GM12878 (cell line): ENCODE measurements around the gene HOXC12. TPM values are rescaled to one million over a fixed set of nuclear protein-coding genes. Genes with fewer than 3 reads are reported as not detected.

Experiments used
- ATAC-seq: fragments of 200-7000 bp; cut with Tn5 transposase; 3 replicates; pipeline ENCODE4 v1.9.1; 2020; ENCODE audit warnings: mild to moderate bottlenecking, moderate library complexity
- BruUV-seq: library from RNA; stranded (reverse); fragments of 400-500 nt; replicated peaks from 2 replicates; lab custom pipeline; 2021; lab: Mats Ljungman, UMichigan
- CTCF ChIA-PET: fragments of 300-600 bp; sonication (Branson Sonifier 250); formaldehyde crosslinking; extraction: SDS; loops from one replicate; lab custom pipeline; 2021; ENCODE audit warnings: inconsistent platforms; lab: Yijun Ruan, JAX
- POLR2A ChIA-PET: fragments of 350-600 bp; formaldehyde crosslinking; extraction: SDS; loops from one replicate; lab custom pipeline; 2021; ENCODE audit warnings: inconsistent platforms; lab: Charles Lee
- RAD21 ChIA-PET: fragments of 300-600 bp; sonication (Branson Sonifier 250); formaldehyde crosslinking; loops from one replicate; lab custom pipeline; 2023; ENCODE audit warnings: antibody characterized with exemption; ENCODE audit not compliant: unreplicated experiment; lab: Charles Lee
- SMC1A ChIA-PET: fragments of 300-600 bp; sonication (Branson Sonifier 250); formaldehyde crosslinking; loops from one replicate; lab custom pipeline; 2023; ENCODE audit not compliant: unreplicated experiment, uncharacterized antibody; lab: Charles Lee
- DNase-seq: peaks from one replicate; pipeline ENCODE4 v3.0.0-alpha.2; 2011; ENCODE audit warnings: low read depth, low spot score
- FAIRE-seq: peaks from 3 replicates; lab custom pipeline; 2011; peaks lifted over from hg19 to GRCh38; lab: Jason Lieb, UNC
- H2AFZ ChIP-seq: 2 replicates; pipeline ENCODE4 v1.6.0; 2011; ENCODE audit warnings: low read depth, low read length, control low read depth; ENCODE audit not compliant: control insufficient read depth
- H3K27ac ChIP-seq: 2 replicates; pipeline ENCODE4 v1.5.1; 2011; ENCODE audit warnings: control low read depth; ENCODE audit not compliant: control insufficient read depth, insufficient read depth
- H3K27me3 ChIP-seq, 2 experiments: replicated peaks in 1 of 2; 2 replicates each; pipeline versions ENCODE4 v1.6.0 to v1.6.1; 2011; ENCODE audit warnings: low read length in 1 of 2; ENCODE audit not compliant: control insufficient read depth in 2 of 2, insufficient read depth in 2 of 2
- H3K36me3 ChIP-seq, 2 experiments: 2 replicates each; pipeline ENCODE4 v1.5.1; 2011; ENCODE audit warnings: low read length in 1 of 2; ENCODE audit not compliant: control insufficient read depth in 2 of 2, insufficient read depth in 2 of 2
- H3K4me1 ChIP-seq: 2 replicates; pipeline ENCODE4 v1.6.1; 2011; ENCODE audit warnings: mild to moderate bottlenecking, low read length, moderate library complexity, mixed read lengths; ENCODE audit not compliant: control insufficient read depth, insufficient read depth
- H3K4me2 ChIP-seq: 2 replicates; pipeline ENCODE4 v1.6.0; 2011; ENCODE audit warnings: control low read depth; ENCODE audit not compliant: control insufficient read depth, insufficient read depth
- H3K4me3 ChIP-seq: fragments of 200-600 bp; sonication (generic); 2 replicates; pipeline ENCODE4 v1.5.1; 2016
- H3K79me2 ChIP-seq: 2 replicates; pipeline ENCODE4 v1.6.0; 2011; ENCODE audit warnings: low read length; ENCODE audit not compliant: control insufficient read depth, insufficient read depth
- H3K9ac ChIP-seq: 2 replicates; pipeline ENCODE4 v1.8.0; 2011; ENCODE audit warnings: low read length, control low read depth, mixed read lengths; ENCODE audit not compliant: control insufficient read depth, insufficient read depth
- H3K9me3 ChIP-seq: replicated peaks from 3 replicates; pipeline ENCODE4 v1.5.1; 2011; ENCODE audit warnings: mild to moderate bottlenecking, low read length; ENCODE audit not compliant: control insufficient read depth, insufficient read depth
- H4K20me1 ChIP-seq: 2 replicates; pipeline ENCODE4 v1.6.0; 2011; ENCODE audit not compliant: control insufficient read depth, insufficient read depth
- ATF2 ChIP-seq: IDR thresholded peaks from 2 replicates; pipeline ENCODE4 v1.6.1; 2012; ENCODE audit warnings: low read length, inconsistent platforms
- BHLHE40 ChIP-seq, 2 experiments: fragments of 450-650 bp in 1 of 2; IDR thresholded peaks; 2 replicates each; pipeline ENCODE4 v1.6.1; 2011 to 2017; ENCODE audit warnings: low read depth in 2 of 2, borderline replicate concordance in 1 of 2, improper control_type of control experiment in 1 of 2, low read length in 1 of 2, mild to moderate bottlenecking in 1 of 2
- EP300 ChIP-seq, 2 experiments: fragments of 150-350 bp in 1 of 2; IDR thresholded peaks; 2 replicates each; pipeline ENCODE4 v1.6.1; 2011 to 2012; ENCODE audit warnings: low read depth in 2 of 2, low read length in 2 of 2, borderline replicate concordance in 1 of 2, improper control_type of control experiment in 1 of 2, inconsistent platforms in 1 of 2; ENCODE audit not compliant: control insufficient read depth in 1 of 2
- ESRRA ChIP-seq: IDR thresholded peaks from 2 replicates; pipeline ENCODE4 v1.6.1; 2012; ENCODE audit warnings: mild to moderate bottlenecking, low read length, improper control_type of control experiment
- EZH2 ChIP-seq: IDR thresholded peaks from 2 replicates; pipeline ENCODE4 v1.6.1; 2012; ENCODE audit warnings: low read depth, mild to moderate bottlenecking, control low read depth, inconsistent platforms, low read length, borderline replicate concordance; ENCODE audit not compliant: control insufficient read depth
- FOXK2 ChIP-seq: fragments of 450-650 bp; IDR thresholded peaks from 2 replicates; pipeline ENCODE4 v1.6.1; 2017; ENCODE audit warnings: mild to moderate bottlenecking, moderate library complexity
- NKRF ChIP-seq: fragments of 450-650 bp; conservative IDR thresholded peaks from 2 replicates; pipeline ENCODE4 v1.6.1; 2017; ENCODE audit warnings: mild to moderate bottlenecking, moderate library complexity
- PKNOX1 ChIP-seq: fragments of 450-650 bp; IDR thresholded peaks from 2 replicates; pipeline ENCODE4 v1.6.1; 2016; ENCODE audit warnings: mild to moderate bottlenecking
- POLR2AphosphoS2 ChIP-seq: IDR thresholded peaks from 2 replicates; pipeline ENCODE4 v1.6.1; 2011; ENCODE audit warnings: low read depth, mild to moderate bottlenecking, low read length, improper control_type of control experiment, moderate library complexity
- POLR2AphosphoS5 ChIP-seq: IDR thresholded peaks from 2 replicates; pipeline ENCODE4 v1.6.1; 2011; ENCODE audit warnings: mild to moderate bottlenecking, low read length, inconsistent platforms
- RBBP5 ChIP-seq: fragments of 200-600 bp; sonication (generic); conservative IDR thresholded peaks from 2 replicates; pipeline ENCODE4 v1.6.1; 2016
- REST ChIP-seq: IDR thresholded peaks from 2 replicates; pipeline ENCODE4 v1.6.1; 2012; ENCODE audit warnings: mild to moderate bottlenecking, low read depth, low read length
- SPI1 ChIP-seq: IDR thresholded peaks from 2 replicates; pipeline ENCODE4 v1.6.1; 2011; ENCODE audit warnings: low read depth, mild to moderate bottlenecking, low read length, moderate library complexity, borderline replicate concordance; ENCODE audit not compliant: insufficient read depth
- TCF3 ChIP-seq: IDR thresholded peaks from 2 replicates; pipeline ENCODE4 v1.6.1; 2012; ENCODE audit warnings: low read depth, mild to moderate bottlenecking, low read length, borderline replicate concordance; ENCODE audit not compliant: insufficient read depth
- TCF7 ChIP-seq: IDR thresholded peaks from 2 replicates; pipeline ENCODE4 v1.6.1; 2014; ENCODE audit warnings: antibody characterized with exemption, borderline replicate concordance
- WGBS: methylation state at CpG from one replicate; pipeline ENCODE4 v1.1.6; 2016; ENCODE audit warnings: low lambda C conversion rate; ENCODE audit not compliant: insufficient replicate concordance, insufficient coverage; ENCODE audit errors: missing lambda C conversion rate; 5-methylcytosine and 5-hydroxymethylcytosine counted together
- in situ Hi-C: fragments of 300-500 bp; cut with MboI; formaldehyde crosslinking; loops from 9 replicates; pipeline ENCODE4 v1.14.3; 2018; ENCODE audit warnings: mixed read lengths
- intact Hi-C: fragments of 100-400 bp; cut with micrococcal nuclease; formaldehyde crosslinking; loops from one replicate; pipeline ENCODE4 v1.14.2; 2022; ENCODE audit not compliant: unreplicated experiment
- polyA plus RNA-seq, 11 experiments: library from polyadenylated mRNA; depleted of rRNA in 4 of 11; unstranded in 6 of 11; stranded (reverse) in 5 of 11; fragments of >200 nt; fragmentation: Nextera tagmentation in 4 of 11; fragmentation: Illumina TruSeq in 1 of 11; extraction: Ambion mirVana in 4 of 11; extraction: Trizol in 1 of 11; gene quantifications; 1 replicate in 1 of 11; 2 replicates in 10 of 11; pipeline versions ENCODE4 v1.2.1 to v1.2.3, GENCODE V29; 2011 to 2016; ENCODE audit warnings: inconsistent platforms in 2 of 11, missing spikeins in 2 of 11, low read depth in 1 of 11
- total RNA-seq, 4 experiments: library from RNA; depleted of rRNA in 3 of 4; stranded (reverse); fragments of >200 nt in 3 of 4; fragmentation: Illumina TruSeq in 1 of 4; extraction: Trizol in 1 of 4; gene quantifications; 2 replicates each; pipeline versions ENCODE4 v1.2.1 to v1.2.3, GENCODE V29; 2013 to 2021

The HOXC12 gene
- total and polyA plus RNA-seq, 10 of the 15 experiments (the other 5 are each of a cell fraction or from before 2014, with no cell fraction given), result not detected

- no peak overlapping the region for H3K27ac ChIP-seq
- no peak overlapping the region for H3K4me3 ChIP-seq
- H3K9me3 ChIP-seq, result no peaks in the 10 kb centered on the region
- no peaks in the 10 kb centered on the region for H3K4me1 ChIP-seq
- H3K79me2 ChIP-seq, result no peaks in the 10 kb centered on the region
- TF ChIP-seq EP300 (IDR thresholded peaks at IDR 0.05; ENCODE audit: borderline replicate concordance in 1 of 2, control insufficient read depth in 1 of 2, low read depth in 2 of 2, low read length in 2 of 2), result no peak
- TF ChIP-seq EZH2, result no peak
- TF ChIP-seq POLR2AphosphoS5, result no peak
- no peak for TF ChIP-seq SPI1
- no peak for TF ChIP-seq REST
- no peak for TF ChIP-seq RBBP5
- TF ChIP-seq PKNOX1, result no peak
- TF ChIP-seq POLR2AphosphoS2, result no peak
- no peak for TF ChIP-seq FOXK2
- no peak for TF ChIP-seq TCF3
- TF ChIP-seq ATF2, result no peak
- no peak for TF ChIP-seq NKRF
- no peak for TF ChIP-seq ESRRA
- no peak for TF ChIP-seq TCF7
- TF ChIP-seq BHLHE40 (IDR thresholded peaks at IDR 0.05; ENCODE audit: borderline replicate concordance in 1 of 2, low read depth in 2 of 2, low read length in 1 of 2), result no peak
- ChIA-PET SMC1A (no interaction called here), POLR2A (no interaction called here), RAD21 (no interaction called here), CTCF (interaction anchor here (0.9 kb wide), 1 partner anchor 19 kb away, joined by 3 read pairs; no protein-coding TSS in a partner anchor)
- 41% methylated on average over 3 of the region's 3 CpGs for WGBS
- no TSS peak for BruUV-seq
- intact Hi-C loops (no loop called here), in situ Hi-C loops (no loop called here)
- H4K20me1 ChIP-seq, result no peaks in the 10 kb centered on the region
- FAIRE-seq (no peak), DNase-seq (no peak), ATAC-seq (no peak)
- H3K9ac ChIP-seq, result no peak overlapping the region
- no peaks in the 10 kb centered on the region for H3K36me3 ChIP-seq
- H3K27me3 ChIP-seq, result no peaks in the 10 kb centered on the region
- H3K4me2 ChIP-seq, result no peak overlapping the region
- no peak overlapping the region for H2AFZ ChIP-seq
Observed at GRCh38 chr12:53907103-53907502, 47.6 kb upstream of the HOXC12 start.
